ENCODE results near the gene EXOC2.

The EXOC2 gene

DNA sequence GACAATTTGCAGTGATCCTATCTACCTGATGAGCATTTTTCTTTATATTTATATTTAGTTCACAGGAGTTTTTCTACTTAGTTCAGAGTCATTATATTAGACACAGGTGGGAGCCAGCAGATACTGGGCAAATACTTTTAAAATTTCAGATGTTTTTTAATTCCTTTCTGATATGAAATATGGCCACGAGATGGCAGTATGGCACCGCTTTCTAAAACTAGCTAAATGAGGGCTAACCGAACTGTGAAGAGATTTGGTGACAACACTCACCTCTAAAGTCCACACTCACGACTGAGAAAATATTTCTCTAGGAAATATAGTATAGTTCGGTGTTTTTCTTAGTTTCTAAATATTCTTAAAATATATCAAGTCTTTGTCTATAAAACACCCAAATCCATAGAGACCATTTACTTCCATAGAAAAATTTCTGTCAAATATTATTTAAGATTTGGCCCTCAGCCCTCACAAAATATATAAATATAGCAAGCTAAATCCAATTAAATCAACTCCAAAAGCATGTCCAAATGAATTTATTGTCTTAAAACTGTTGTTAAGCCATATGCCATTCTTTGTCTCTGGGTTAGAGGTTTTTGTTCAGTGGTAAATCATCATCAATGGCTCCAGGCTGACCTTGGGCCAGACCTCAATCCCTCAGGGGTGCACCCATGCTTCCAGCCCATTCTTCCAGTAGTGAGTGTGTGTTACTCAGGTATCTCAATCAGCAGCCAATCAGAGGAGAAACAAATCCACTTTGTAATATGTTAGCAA, 99.6 kb downstream of the EXOC2 start:
- H3K27ac ChIP-seq, result no peak overlapping the region
- TF ChIP-seq, protein P1, sequence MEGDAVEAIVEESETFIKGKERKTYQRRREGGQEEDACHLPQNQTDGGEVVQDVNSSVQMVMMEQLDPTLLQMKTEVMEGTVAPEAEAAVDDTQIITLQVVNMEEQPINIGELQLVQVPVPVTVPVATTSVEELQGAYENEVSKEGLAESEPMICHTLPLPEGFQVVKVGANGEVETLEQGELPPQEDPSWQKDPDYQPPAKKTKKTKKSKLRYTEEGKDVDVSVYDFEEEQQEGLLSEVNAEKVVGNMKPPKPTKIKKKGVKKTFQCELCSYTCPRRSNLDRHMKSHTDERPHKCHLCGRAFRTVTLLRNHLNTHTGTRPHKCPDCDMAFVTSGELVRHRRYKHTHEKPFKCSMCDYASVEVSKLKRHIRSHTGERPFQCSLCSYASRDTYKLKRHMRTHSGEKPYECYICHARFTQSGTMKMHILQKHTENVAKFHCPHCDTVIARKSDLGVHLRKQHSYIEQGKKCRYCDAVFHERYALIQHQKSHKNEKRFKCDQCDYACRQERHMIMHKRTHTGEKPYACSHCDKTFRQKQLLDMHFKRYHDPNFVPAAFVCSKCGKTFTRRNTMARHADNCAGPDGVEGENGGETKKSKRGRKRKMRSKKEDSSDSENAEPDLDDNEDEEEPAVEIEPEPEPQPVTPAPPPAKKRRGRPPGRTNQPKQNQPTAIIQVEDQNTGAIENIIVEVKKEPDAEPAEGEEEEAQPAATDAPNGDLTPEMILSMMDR (conservative IDR thresholded peaks at IDR 0.05), result peak; percentile 55

DNA sequence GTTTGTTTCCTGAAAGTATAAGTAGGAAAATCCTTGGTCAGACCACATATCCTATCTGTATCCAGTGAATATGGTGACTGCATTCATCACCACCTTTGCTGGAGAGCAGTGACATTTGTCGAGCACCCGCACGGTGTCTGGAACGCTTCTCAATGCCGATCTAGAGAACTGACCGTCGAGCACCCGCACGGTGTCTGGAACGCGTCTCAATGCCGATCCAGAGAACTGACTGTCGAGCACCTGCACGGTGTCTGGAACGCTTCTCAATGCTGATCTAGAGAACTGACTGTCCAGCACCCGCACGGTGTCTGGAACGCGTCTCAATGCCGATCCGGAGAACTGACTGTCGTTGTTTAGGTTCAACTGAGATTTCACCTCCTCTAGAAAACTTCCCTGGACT, 103.8 kb downstream of the EXOC2 start:
- TF ChIP-seq, protein P1 (conservative IDR thresholded peaks at IDR 0.05), result no peak
- no peak overlapping the region for H3K27ac ChIP-seq

DNA sequence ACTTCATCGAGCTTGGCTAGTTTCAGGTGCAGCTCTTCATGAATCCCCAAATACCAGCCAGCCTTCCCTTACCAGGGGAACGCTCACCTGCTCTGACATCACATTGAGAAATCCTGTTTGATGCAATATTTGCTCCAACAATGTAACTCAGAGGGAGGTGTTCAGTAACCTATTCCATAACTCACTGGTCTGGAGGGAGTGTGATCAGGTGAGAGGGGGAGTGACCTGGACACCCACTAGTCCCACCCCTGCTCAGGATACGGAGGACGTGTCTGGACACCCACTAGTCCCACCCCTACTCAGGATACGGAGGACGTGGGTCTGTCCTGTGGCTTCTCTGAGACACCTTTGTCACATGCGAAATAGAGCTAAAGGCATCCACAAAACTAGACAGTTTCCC, 106.4 kb downstream of the EXOC2 start:
- TF ChIP-seq, protein P1 (conservative IDR thresholded peaks at IDR 0.05), result no peak
- H3K27ac ChIP-seq, result no peak overlapping the region

- TF ChIP-seq, protein P1 (conservative IDR thresholded peaks at IDR 0.05), result no peak
- no peak overlapping the region for H3K27ac ChIP-seq
Observed at GRCh38 chr6:583635-584034, 109.3 kb downstream of the EXOC2 start.

DNA sequence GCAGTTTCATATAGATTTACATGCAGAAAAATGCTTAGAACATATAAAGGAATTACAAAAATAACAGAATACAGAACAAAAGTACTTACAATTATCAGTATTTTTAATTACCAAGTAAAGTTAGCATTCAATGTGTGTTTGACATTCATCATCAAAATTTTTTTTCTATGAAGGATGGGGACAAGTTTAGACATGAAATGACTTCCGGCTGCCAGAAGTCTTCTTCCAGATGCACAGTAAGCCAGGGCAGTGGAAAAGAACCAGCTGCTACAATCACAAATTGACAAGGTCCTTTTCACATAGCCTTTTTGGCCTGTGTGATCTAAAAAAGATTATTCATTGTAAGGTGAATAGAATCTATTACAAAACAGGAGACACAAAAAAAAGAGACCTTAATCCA, 109.8 kb downstream of the EXOC2 start:
- TF ChIP-seq, protein P1 (conservative IDR thresholded peaks at IDR 0.05), result no peak

GRCh38 chr6:582370-582769, 110.6 kb downstream of the EXOC2 start:
- H3K27ac ChIP-seq, result no peak overlapping the region
- TF ChIP-seq, protein P1 (conservative IDR thresholded peaks at IDR 0.05), result no peak

More for the DNA sequence above, 109.8 kb downstream of the EXOC2 start:
- H3K27ac ChIP-seq, result no peak overlapping the region

DNA sequence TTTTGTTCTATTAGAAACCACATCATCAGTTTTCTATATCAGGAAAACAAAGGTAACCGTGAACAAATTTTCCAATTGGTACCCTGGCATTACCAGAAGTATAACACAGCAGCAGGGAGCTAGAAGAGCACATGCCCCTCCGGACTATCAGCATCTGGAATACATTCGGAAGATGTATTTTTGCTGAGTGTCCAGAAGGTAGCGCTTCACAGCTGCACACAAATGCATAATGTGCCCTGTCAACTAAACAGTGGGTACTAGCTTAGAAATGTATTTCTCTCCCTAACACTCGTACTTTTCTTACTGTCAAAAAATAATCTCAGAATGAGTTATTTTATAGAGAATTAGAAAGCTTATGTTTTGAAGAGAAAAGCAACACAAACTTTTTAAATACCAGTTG, 113.6 kb downstream of the EXOC2 start:
- no peak overlapping the region for H3K27ac ChIP-seq
- TF ChIP-seq, protein P1 (conservative IDR thresholded peaks at IDR 0.05), result peak; percentile 24

Data from VCaP (cell line).